Heart left ventricle (tissue), 13 donors: Measurements from ENCODE around the gene ATP5PF.

ENCODE experiments used
- CTCF ChIP-seq, 12 donors: fragments of 200-600 bp; sonication (generic) in 4 of 12; IDR thresholded peaks; one replicate each; pipeline versions ENCODE4 v1.5.0 to v1.8.0; 2018 to 2022; ENCODE audit warnings: antibody characterized with exemption in 12 of 12, mild to moderate bottlenecking in 5 of 12
- POLR2A ChIP-seq, 2 donors: fragments of 450-650 bp; IDR thresholded peaks; one replicate each; pipeline ENCODE4 v1.6.1; 2017; ENCODE audit warnings: antibody characterized with exemption in 2 of 2, mild to moderate bottlenecking in 2 of 2, moderate library complexity in 2 of 2
- donor health status: ischemic (EF 13 %, LVEDD 7.1; RV severe dilation, severe dysfunction).
- donor health status: DM: no; HTN: yes; CAD: no.
- donor health status: DM: no; HTN: no; CAD: no.
- donor health status: ischemic (EF 25% LVEDD 6.9; RV normal size, moderate dysfunction).
- donor health status: ischemic (EF 25% LVEDD 5.7; RV mildly dilated, moderate dysfunction).
- donor health status: ischemic (EF 35%, LVEDD 5.7; RV mildly dilated, moderate dysfunction).
- donor health status: nonischemic (EF 11% LVEDD 7.7; RV severe dilation, severe dysfunction).
- donor health status: DM: yes; HTN: yes; CAD: no.
- donor health status: PGD.
- donor health status: ischemic (EF 29% LVEDD 5.4; RV normal size, mild dysfunction).
- donor health status: nonischemic (EF 23%, LVEDD 6.1; RV moderate dilation, normal function).

- TF ChIP-seq CTCF (IDR thresholded peaks at IDR 0.05) (no peak), POLR2A (IDR thresholded peaks at IDR 0.05) (no peak)
Observed at GRCh38 chr21:25676451-25676850, 58.3 kb downstream of the ATP5PF start.
